IMR-90 (cell line): ENCODE measurements around the gene ITPKB. TPM values are rescaled to one million over a fixed set of nuclear protein-coding genes. Genes with fewer than 3 reads are reported as not detected.

Experiments used
- ATAC-seq: fragments of 200-7000 bp; cut with Tn5 transposase; 2 replicates; pipeline ENCODE4 v1.9.1; 2020; ENCODE audit warnings: low read depth, mild to moderate bottlenecking, moderate library complexity
- BruUV-seq: library from RNA; stranded (reverse); fragments of 400-500 nt; replicated peaks from 2 replicates; lab custom pipeline; 2021; lab: Mats Ljungman, UMichigan
- CTCF ChIA-PET: fragments of 300-600 bp; formaldehyde crosslinking; extraction: SDS; loops from one replicate; lab custom pipeline; 2021; ENCODE audit warnings: antibody characterized with exemption; lab: Yijun Ruan, JAX
- POLR2A ChIA-PET: fragments of 300-600 bp; sonication (Branson Sonifier 250); formaldehyde crosslinking; loops from one replicate; lab custom pipeline; 2022; ENCODE audit warnings: antibody characterized with exemption; ENCODE audit not compliant: unreplicated experiment; lab: Charles Lee
- DNase-seq: peaks from one replicate; pipeline ENCODE4 v3.0.0; 2013
- H2AFZ ChIP-seq: replicated peaks from 2 replicates; pipeline ENCODE3; 2013; ENCODE audit warnings: low read length, mild to moderate bottlenecking; ENCODE audit not compliant: poor library complexity
- H2AK5ac ChIP-seq: 2 replicates; pipeline ENCODE4 v1.6.1; 2013; ENCODE audit warnings: low read depth, low read length, inconsistent platforms
- H2AK9ac ChIP-seq: replicated peaks from 2 replicates; pipeline ENCODE3; 2013; ENCODE audit warnings: mild to moderate bottlenecking, low read depth, low read length, moderate library complexity; ENCODE audit not compliant: poor library complexity
- H2BK120ac ChIP-seq: 2 replicates; pipeline ENCODE4 v1.6.1; 2013; ENCODE audit warnings: low read depth, low read length, inconsistent platforms
- H2BK15ac ChIP-seq: 3 replicates; pipeline ENCODE4 v1.6.1; 2013; ENCODE audit warnings: low read depth, low read length, inconsistent platforms
- H2BK20ac ChIP-seq: 2 replicates; pipeline ENCODE4 v1.6.1; 2013; ENCODE audit warnings: low read depth, mild to moderate bottlenecking, inconsistent platforms, low read length, moderate library complexity
- H2BK5ac ChIP-seq: 2 replicates; pipeline ENCODE4 v1.6.1; 2013; ENCODE audit warnings: mild to moderate bottlenecking, low read depth, low read length, inconsistent platforms; ENCODE audit not compliant: poor library complexity, severe bottlenecking
- H3K14ac ChIP-seq: replicated peaks from 2 replicates; pipeline ENCODE4 v1.6.1; 2013; ENCODE audit warnings: low read depth, low read length, inconsistent platforms
- H3K18ac ChIP-seq: 2 replicates; pipeline ENCODE4 v1.6.1; 2013; ENCODE audit warnings: low read depth, low read length, control low read depth
- H3K23ac ChIP-seq: 2 replicates; pipeline ENCODE4 v1.6.1; 2013; ENCODE audit warnings: low read depth, low read length, inconsistent platforms
- H3K27ac ChIP-seq: 2 replicates; pipeline ENCODE4 v1.5.1; 2013; ENCODE audit warnings: mild to moderate bottlenecking, control low read depth, low read length; ENCODE audit not compliant: insufficient read depth
- H3K27me3 ChIP-seq: 2 replicates; pipeline ENCODE4 v1.6.1; 2013; ENCODE audit warnings: low read length; ENCODE audit not compliant: control insufficient read depth, insufficient read depth
- H3K36me3 ChIP-seq: 2 replicates; pipeline ENCODE4 v1.6.1; 2013; ENCODE audit warnings: low read length, mixed read lengths; ENCODE audit not compliant: control insufficient read depth, insufficient read depth
- H3K4ac ChIP-seq: 2 replicates; pipeline ENCODE4 v1.6.1; 2013; ENCODE audit warnings: low read depth, low read length, inconsistent platforms
- H3K4me1 ChIP-seq: 2 replicates; pipeline ENCODE4 v1.6.1; 2013; ENCODE audit warnings: low read length, mixed read lengths; ENCODE audit not compliant: control insufficient read depth, insufficient read depth
- H3K4me2 ChIP-seq: 2 replicates; pipeline ENCODE4 v1.6.1; 2013; ENCODE audit warnings: low read depth, mild to moderate bottlenecking, control low read depth, low read length, moderate library complexity
- H3K4me3 ChIP-seq: 2 replicates; pipeline ENCODE4 v1.5.1; 2013; ENCODE audit warnings: low read depth, mild to moderate bottlenecking, control low read depth, low read length, moderate library complexity; ENCODE audit not compliant: insufficient read depth
- H3K56ac ChIP-seq: 2 replicates; pipeline ENCODE4 v1.6.1; 2013; ENCODE audit warnings: low read length, inconsistent platforms; ENCODE audit not compliant: insufficient read depth; ENCODE audit errors: extremely low read depth
- H3K79me1 ChIP-seq, 2 experiments: 2 replicates each; pipeline ENCODE4 v1.6.1; 2013; ENCODE audit warnings: low read length in 2 of 2, inconsistent platforms in 1 of 2, low read depth in 1 of 2
- H3K9ac ChIP-seq: 2 replicates; pipeline ENCODE4 v1.6.1; 2013; ENCODE audit warnings: low read depth, low read length, control low read depth
- H3K9me1 ChIP-seq: 2 replicates; pipeline ENCODE4 v1.6.1; 2013; ENCODE audit warnings: low read length, inconsistent platforms; ENCODE audit not compliant: insufficient read depth
- H3K9me3 ChIP-seq: 2 replicates; pipeline ENCODE4 v1.6.1; 2013; ENCODE audit warnings: low read length; ENCODE audit not compliant: control insufficient read depth, insufficient read depth
- H4K20me1 ChIP-seq: 2 replicates; pipeline ENCODE4 v1.6.1; 2013; ENCODE audit warnings: low read length, inconsistent platforms; ENCODE audit not compliant: insufficient read depth
- H4K5ac ChIP-seq: 2 replicates; pipeline ENCODE4 v1.6.1; 2013; ENCODE audit warnings: mild to moderate bottlenecking, low read depth, low read length, control low read depth
- H4K8ac ChIP-seq, 2 experiments: 2 replicates each; pipeline ENCODE4 v1.6.1; 2013; ENCODE audit warnings: low read depth in 2 of 2, low read length in 2 of 2, control low read depth in 1 of 2, inconsistent platforms in 1 of 2
- H4K91ac ChIP-seq: 2 replicates; pipeline ENCODE4 v1.6.1; 2013; ENCODE audit warnings: low read depth, low read length, inconsistent platforms; ENCODE audit not compliant: insufficient read depth
- BHLHE40 ChIP-seq: fragments of 150-350 bp; IDR thresholded peaks from 2 replicates; pipeline ENCODE4 v1.6.1; 2016; ENCODE audit warnings: mild to moderate bottlenecking, low read depth, low read length
- CEBPB ChIP-seq: IDR thresholded peaks from 2 replicates; pipeline ENCODE4 v1.6.1; 2012; ENCODE audit warnings: low read depth, low read length, improper control_type of control experiment
- CHD1 ChIP-seq: IDR thresholded peaks from 2 replicates; pipeline ENCODE4 v1.6.1; 2012; ENCODE audit warnings: low read depth, low read length, improper control_type of control experiment
- FOS ChIP-seq: fragments of 150-350 bp; IDR thresholded peaks from 2 replicates; pipeline ENCODE4 v1.6.1; 2016; ENCODE audit warnings: low read depth, low read length
- MAFK ChIP-seq: IDR thresholded peaks from 2 replicates; pipeline ENCODE4 v1.6.1; 2012; ENCODE audit warnings: low read depth, low read length, improper control_type of control experiment
- MAZ ChIP-seq: IDR thresholded peaks from 2 replicates; pipeline ENCODE4 v1.6.1; 2012; ENCODE audit warnings: low read depth, mild to moderate bottlenecking, low read length, improper control_type of control experiment, moderate library complexity, borderline replicate concordance
- MXI1 ChIP-seq: IDR thresholded peaks from 2 replicates; pipeline ENCODE4 v1.6.1; 2012; ENCODE audit warnings: low read depth, mild to moderate bottlenecking, low read length, moderate library complexity, borderline replicate concordance
- NFE2L2 ChIP-seq: fragments of 150-350 bp; IDR thresholded peaks from 2 replicates; pipeline ENCODE4 v1.6.1; 2016; ENCODE audit warnings: low read depth, mild to moderate bottlenecking, low read length
- POLR2A ChIP-seq: IDR thresholded peaks from 2 replicates; pipeline ENCODE4 v1.6.1; 2012; ENCODE audit warnings: mild to moderate bottlenecking, low read depth, low read length
- RAD21 ChIP-seq: IDR thresholded peaks from 2 replicates; pipeline ENCODE4 v1.6.1; 2012; ENCODE audit warnings: low read length, improper control_type of control experiment
- RCOR1 ChIP-seq: IDR thresholded peaks from 2 replicates; pipeline ENCODE4 v1.6.1; 2012; ENCODE audit warnings: mild to moderate bottlenecking, low read length, improper control_type of control experiment; ENCODE audit not compliant: insufficient replicate concordance
- RFX5 ChIP-seq: IDR thresholded peaks from 2 replicates; pipeline ENCODE4 v1.8.0; 2012; ENCODE audit warnings: low read depth, mild to moderate bottlenecking, low read length, moderate library complexity
- SMC3 ChIP-seq: fragments of 150-350 bp; IDR thresholded peaks from 2 replicates; pipeline ENCODE4 v1.6.1; 2016; ENCODE audit warnings: low read depth, mild to moderate bottlenecking, antibody characterized with exemption, low read length, moderate library complexity
- WGBS, 2 experiments: methylation state at CpG; one replicate each; pipeline versions ENCODE4 v1.1.5 to v1.1.7; 2013; ENCODE audit warnings: missing lambda C conversion rate in 2 of 2; ENCODE audit not compliant: insufficient read length in 1 of 2; ENCODE audit errors: extremely low coverage in 2 of 2; 5-methylcytosine and 5-hydroxymethylcytosine counted together
- dilution Hi-C: fragments of 300-500 bp; cut with HindIII; formaldehyde crosslinking; loops from one replicate; pipeline ENCODE4 v1.14.3; 2018; ENCODE audit warnings: low sequenced_read_pairs; ENCODE audit not compliant: unreplicated experiment
- in situ Hi-C: fragments of 300-500 bp; cut with MboI; formaldehyde crosslinking; loops from 3 replicates; pipeline ENCODE4 v1.14.3; 2019; ENCODE audit warnings: low sequenced_read_pairs, inconsistent platforms, mixed read lengths
- intact Hi-C: fragments of 100-400 bp; cut with micrococcal nuclease; formaldehyde crosslinking; loops from 2 replicates; pipeline ENCODE4 v1.10.0; 2022
- polyA plus RNA-seq, 3 experiments: library from polyadenylated mRNA; depleted of rRNA; stranded (reverse); fragments of >200 nt; gene quantifications; 2 replicates each; pipeline ENCODE4 v1.2.3, GENCODE V29; 2012; ENCODE audit warnings: low replicate concordance in 1 of 3
- total RNA-seq: library from RNA; depleted of rRNA; stranded (reverse); fragments of >200 nt; gene quantifications from 2 replicates; pipeline ENCODE4 v1.2.3, GENCODE V29; 2012
- TF ChIP-seq, protein P1 (sequence below): conservative IDR thresholded peaks from 2 replicates; pipeline ENCODE4 v1.5.1; 2012; ENCODE audit warnings: mild to moderate bottlenecking, low read depth, low read length, improper control_type of control experiment
- TF ChIP-seq, protein P2 (sequence below): fragments of 150-350 bp; IDR thresholded peaks from 2 replicates; pipeline ENCODE4 v1.6.1; 2016; ENCODE audit warnings: low read depth, mild to moderate bottlenecking, low read length, moderate library complexity, borderline replicate concordance
- TF ChIP-seq, protein P3 (sequence below): fragments of 150-350 bp; IDR thresholded peaks from 2 replicates; pipeline ENCODE4 v1.6.1; 2017; ENCODE audit warnings: mild to moderate bottlenecking, antibody characterized with exemption, low read length, low read depth

ITPKB gene
- total and polyA plus RNA-seq, 2 of the 4 experiments (the other 2 are of a cell fraction): 0.72 to 1.4 TPM

DNA sequence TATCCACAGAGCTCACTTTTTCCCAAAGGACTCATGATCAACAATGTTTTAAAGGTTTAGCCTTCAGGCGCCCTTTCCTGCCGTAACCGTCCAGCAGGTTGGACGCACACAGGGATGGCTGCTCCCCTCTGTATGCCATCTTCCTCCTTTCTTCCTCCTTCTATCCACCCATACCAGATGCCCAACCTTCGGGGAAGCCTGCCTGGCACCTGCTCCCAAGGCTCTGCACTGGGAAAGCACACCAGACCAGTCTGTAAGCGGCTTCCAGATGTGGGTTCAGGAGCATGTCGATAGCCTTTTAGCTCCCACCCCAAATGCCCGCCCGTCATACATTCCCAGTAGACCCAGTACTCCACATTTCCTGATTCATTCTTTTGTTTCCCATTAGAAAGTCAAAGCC is 137.6 kb downstream of the ITPKB start:
- no peak overlapping the region for H3K18ac ChIP-seq
- no peaks in the 10 kb centered on the region for H3K79me1 ChIP-seq
- H2BK15ac ChIP-seq: no peak overlapping the region
- H3K23ac ChIP-seq: no peak overlapping the region
- H4K5ac ChIP-seq: no peak overlapping the region
- POLR2A ChIA-PET: no interaction called here
- no peaks in the 10 kb centered on the region for H3K9me3 ChIP-seq
- no peaks in the 10 kb centered on the region for H3K9me1 ChIP-seq
- in situ Hi-C loops: no loop called here
- H3K14ac ChIP-seq: no peak overlapping the region
- 100% methylated on average over 3 of the region's 9 CpGs; no CpG with 5 or more reads in 1 of the 2 experiments for WGBS, 2 experiments
- H4K20me1 ChIP-seq: no peaks in the 10 kb centered on the region
- H2BK5ac ChIP-seq: no peak overlapping the region
- H3K27ac ChIP-seq: no peak overlapping the region
- H2BK20ac ChIP-seq: no peak overlapping the region
- H3K27me3 ChIP-seq: peaks cover 8% of the 10 kb centered on the region; the same call in 1 of the 2 replicates
- TF ChIP-seq, protein P1, sequence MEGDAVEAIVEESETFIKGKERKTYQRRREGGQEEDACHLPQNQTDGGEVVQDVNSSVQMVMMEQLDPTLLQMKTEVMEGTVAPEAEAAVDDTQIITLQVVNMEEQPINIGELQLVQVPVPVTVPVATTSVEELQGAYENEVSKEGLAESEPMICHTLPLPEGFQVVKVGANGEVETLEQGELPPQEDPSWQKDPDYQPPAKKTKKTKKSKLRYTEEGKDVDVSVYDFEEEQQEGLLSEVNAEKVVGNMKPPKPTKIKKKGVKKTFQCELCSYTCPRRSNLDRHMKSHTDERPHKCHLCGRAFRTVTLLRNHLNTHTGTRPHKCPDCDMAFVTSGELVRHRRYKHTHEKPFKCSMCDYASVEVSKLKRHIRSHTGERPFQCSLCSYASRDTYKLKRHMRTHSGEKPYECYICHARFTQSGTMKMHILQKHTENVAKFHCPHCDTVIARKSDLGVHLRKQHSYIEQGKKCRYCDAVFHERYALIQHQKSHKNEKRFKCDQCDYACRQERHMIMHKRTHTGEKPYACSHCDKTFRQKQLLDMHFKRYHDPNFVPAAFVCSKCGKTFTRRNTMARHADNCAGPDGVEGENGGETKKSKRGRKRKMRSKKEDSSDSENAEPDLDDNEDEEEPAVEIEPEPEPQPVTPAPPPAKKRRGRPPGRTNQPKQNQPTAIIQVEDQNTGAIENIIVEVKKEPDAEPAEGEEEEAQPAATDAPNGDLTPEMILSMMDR: no peak
- no peak for TF ChIP-seq MAFK
- no peak for TF ChIP-seq RFX5
- TF ChIP-seq MAZ: no peak
- no peak for TF ChIP-seq POLR2A
- TF ChIP-seq MXI1: no peak
- TF ChIP-seq FOS: no peak
- no peak for TF ChIP-seq RAD21
- no peak for TF ChIP-seq BHLHE40
- TF ChIP-seq, protein P2, sequence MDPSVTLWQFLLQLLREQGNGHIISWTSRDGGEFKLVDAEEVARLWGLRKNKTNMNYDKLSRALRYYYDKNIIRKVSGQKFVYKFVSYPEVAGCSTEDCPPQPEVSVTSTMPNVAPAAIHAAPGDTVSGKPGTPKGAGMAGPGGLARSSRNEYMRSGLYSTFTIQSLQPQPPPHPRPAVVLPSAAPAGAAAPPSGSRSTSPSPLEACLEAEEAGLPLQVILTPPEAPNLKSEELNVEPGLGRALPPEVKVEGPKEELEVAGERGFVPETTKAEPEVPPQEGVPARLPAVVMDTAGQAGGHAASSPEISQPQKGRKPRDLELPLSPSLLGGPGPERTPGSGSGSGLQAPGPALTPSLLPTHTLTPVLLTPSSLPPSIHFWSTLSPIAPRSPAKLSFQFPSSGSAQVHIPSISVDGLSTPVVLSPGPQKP: no peak
- TF ChIP-seq SMC3: no peak
- TF ChIP-seq RCOR1: no peak
- TF ChIP-seq, protein P3, sequence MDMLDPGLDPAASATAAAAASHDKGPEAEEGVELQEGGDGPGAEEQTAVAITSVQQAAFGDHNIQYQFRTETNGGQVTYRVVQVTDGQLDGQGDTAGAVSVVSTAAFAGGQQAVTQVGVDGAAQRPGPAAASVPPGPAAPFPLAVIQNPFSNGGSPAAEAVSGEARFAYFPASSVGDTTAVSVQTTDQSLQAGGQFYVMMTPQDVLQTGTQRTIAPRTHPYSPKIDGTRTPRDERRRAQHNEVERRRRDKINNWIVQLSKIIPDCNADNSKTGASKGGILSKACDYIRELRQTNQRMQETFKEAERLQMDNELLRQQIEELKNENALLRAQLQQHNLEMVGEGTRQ: no peak
- no peak for TF ChIP-seq CEBPB
- TF ChIP-seq CHD1: no peak
- TF ChIP-seq NFE2L2: no peak
- CTCF ChIA-PET: no interaction called here
- peaks cover 4% of the 10 kb centered on the region; the same call in 1 of the 2 replicates for H3K4me1 ChIP-seq
- dilution Hi-C loops: no loop called here
- no peak overlapping the region for H4K91ac ChIP-seq
- H3K4me2 ChIP-seq: no peak overlapping the region
- peak overlapping the region; percentile 3 for H2AK9ac ChIP-seq
- ATAC-seq (no peak), DNase-seq (no peak)
- BruUV-seq: no TSS peak
- H3K4me3 ChIP-seq: no peak overlapping the region
- no peak overlapping the region for H2AK5ac ChIP-seq
- no peaks in the 10 kb centered on the region for H3K36me3 ChIP-seq
- H3K4ac ChIP-seq: no peak overlapping the region
- H3K9ac ChIP-seq: no peak overlapping the region
- H2BK120ac ChIP-seq: no peak overlapping the region
- H4K8ac ChIP-seq: no peak overlapping the region
- no peak overlapping the region for H3K56ac ChIP-seq
- intact Hi-C loops: no loop called here
- H2AFZ ChIP-seq: no peak overlapping the region
